ENCODE results near the gene USP26.
"Not testable (repeated sequence)": the region's sequence is repeated elsewhere in the genome, so short reads cannot be mapped to it uniquely, and the experiment has no call there.

Gene USP26

DNA sequence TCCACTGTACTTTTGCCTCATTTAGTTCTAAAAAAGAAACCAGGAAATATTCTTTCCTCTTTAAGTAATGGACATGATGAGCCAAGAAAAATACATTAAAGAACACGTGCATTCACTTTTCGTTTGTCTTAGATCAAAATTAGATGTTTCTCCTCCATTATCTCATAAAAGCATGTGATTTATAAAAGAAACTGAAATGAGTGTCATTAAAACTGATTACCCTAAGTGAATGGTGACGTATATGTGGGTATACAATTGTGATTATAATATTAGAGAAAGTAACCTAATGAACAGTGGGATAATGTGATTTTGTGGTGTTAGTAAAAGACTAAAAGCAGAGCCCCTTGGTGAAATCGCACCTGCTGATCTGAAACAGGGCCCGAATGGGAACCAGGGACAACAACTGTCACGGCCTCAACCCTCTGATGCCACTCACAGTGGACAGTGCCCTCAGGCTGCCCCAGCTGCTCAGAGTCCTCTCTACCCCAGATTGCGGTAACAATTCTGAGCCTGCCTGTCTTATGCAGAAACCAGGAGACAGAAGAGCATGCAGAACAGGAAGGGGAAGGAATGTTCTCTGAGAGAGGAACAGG lies 112.8 kb downstream of the USP26 start:
- Mint-ChIP-seq H3K27ac (no peak overlapping the region), H3K27me3 (peaks cover 10% of the 10 kb centered on the region in 2 donors), H3K9me3 (peaks cover 0 to 2% of the 10 kb centered on the region in 2 donors), H3K4me3 (no peak overlapping the region), H3K4me1 (no peaks in the 10 kb centered on the region), H3K36me3 (no peaks in the 10 kb centered on the region)
- no peak for DNase-seq
- no peak for ATAC-seq (replicated peaks)

DNA sequence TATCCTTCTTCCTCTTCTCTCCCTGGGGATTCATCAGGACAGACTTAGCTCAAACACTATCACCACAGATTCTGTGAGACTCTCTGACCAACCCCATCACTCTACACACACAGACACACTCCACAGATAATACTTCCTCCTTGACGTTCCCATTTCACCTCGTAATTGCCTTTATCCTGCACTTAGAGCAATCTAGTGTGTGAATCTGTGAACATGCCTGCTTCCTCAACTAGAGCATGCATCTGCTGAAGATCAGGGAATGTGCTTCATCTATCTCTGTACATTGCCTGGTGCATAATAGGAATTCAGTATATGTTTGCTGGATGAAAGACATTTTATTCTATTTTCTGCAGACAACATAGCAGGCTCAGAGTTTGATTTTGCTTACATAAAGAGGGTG lies 113.4 kb downstream of the USP26 start:
- no peak for DNase-seq
- Mint-ChIP-seq H3K36me3 (no peaks in the 10 kb centered on the region), H3K9me3 (peaks cover 0 to 2% of the 10 kb centered on the region in 2 donors), H3K4me1 (no peaks in the 10 kb centered on the region), H3K27me3 (peaks cover 10 to 13% of the 10 kb centered on the region in 2 donors), H3K4me3 (no peak overlapping the region), H3K27ac (no peak overlapping the region)
- ATAC-seq (replicated peaks), result no peak

DNA sequence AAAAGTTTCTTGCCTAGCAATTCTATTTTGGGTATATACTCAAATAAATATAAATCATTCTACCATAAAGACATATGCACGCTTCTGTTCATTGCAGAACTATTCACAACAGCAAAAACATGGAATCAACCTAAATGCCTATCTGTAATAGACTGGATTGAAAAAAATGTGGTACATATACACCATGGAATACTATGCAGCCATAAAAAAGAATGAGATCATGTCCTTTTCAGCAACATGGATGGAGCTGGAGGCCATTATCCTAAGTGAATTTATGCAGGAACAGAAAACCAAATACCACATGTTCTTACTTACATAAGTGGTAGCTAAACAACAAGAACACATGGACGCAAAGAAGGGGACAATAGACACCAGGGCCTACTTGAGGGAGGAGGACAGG lies 116.9 kb downstream of the USP26 start:
- not testable (repeated sequence) for H3K4me3 Mint-ChIP-seq; DNase-seq; H3K27ac Mint-ChIP-seq; H3K36me3 Mint-ChIP-seq; H3K4me1 Mint-ChIP-seq; H3K9me3 Mint-ChIP-seq; ATAC-seq (replicated peaks)
- H3K27me3 Mint-ChIP-seq, result peaks cover 7 to 14% of the 10 kb centered on the region in 2 donors

Measured in stimulated activated naive B cell treated with anti-CD40 and anti-IgM and Interleukin-4, amounts not matched to agents 10 μg/mL and 1 μg/mL and 100 μg/mL, for 72 hours (primary cell).